GM12873 (cell line): Measurements from ENCODE around the gene SPG7.
A peak's percentile ranks its signal among the peaks of the same experiment; 100 is the strongest.

Source experiments
- CTCF ChIP-seq: IDR thresholded peaks from 2 replicates; pipeline ENCODE4 v1.5.1; 2012; ENCODE audit warnings: low read depth, mild to moderate bottlenecking, moderate library complexity, low read length, control low read depth; ENCODE audit not compliant: insufficient read depth; ENCODE audit errors: missing control alignments

Gene SPG7

DNA sequence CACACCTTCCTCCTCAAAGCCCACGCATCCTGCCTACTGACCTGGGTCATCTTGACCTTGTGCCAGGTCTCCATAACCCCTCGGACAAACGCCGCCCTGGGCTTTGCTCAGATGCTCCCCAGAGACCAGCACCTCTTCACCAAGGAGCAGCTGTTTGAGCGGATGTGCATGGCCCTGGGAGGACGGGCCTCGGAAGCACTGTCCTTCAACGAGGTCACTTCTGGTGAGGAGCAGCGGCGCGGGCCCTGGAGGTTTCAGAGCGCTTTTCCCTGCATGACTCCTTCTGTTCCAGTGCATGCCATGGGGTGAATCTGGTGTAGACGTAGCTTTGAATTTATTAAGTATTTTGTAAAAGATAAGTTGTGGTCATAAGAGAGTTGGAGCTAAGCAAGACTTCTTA lies 44.7 kb downstream of the SPG7 start:
- no peak for TF ChIP-seq CTCF

GRCh38 chr16:89553733-89554132 lies 45.5 kb downstream of the SPG7 start:
- TF ChIP-seq CTCF, result no peak

- TF ChIP-seq CTCF, result no peak
Observed at GRCh38 chr16:89554343-89554742, 46.1 kb downstream of the SPG7 start.

- no peak for TF ChIP-seq CTCF
Observed at GRCh38 chr16:89555265-89555664, 47.1 kb downstream of the SPG7 start.

DNA sequence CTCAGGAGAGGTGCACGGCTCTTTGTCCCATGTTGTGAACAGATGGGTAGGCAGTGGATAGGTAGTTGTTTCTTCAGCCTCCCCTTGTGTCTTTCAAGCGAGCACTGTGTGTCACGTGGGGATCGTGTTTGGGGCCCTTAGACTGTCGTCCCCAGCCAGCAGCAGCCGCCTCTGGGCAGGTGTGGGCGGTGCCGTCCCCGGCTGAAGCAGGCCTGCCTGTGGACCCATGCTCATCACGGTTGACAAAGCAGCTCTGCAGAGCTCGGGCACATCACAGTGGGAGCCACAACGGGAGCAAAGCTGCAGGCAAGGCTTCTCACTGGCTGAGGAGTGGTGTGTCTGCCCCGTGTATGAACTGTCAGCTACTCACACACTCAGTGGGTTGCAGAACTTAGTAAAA lies 47.6 kb downstream of the SPG7 start:
- no peak for TF ChIP-seq CTCF

GRCh38 chr16:89556750-89557689 lies 48.8 kb downstream of the SPG7 start:
- TF ChIP-seq CTCF, result peak; percentile 94

GRCh38 chr16:89557690-89558490 lies 49.7 kb downstream of the SPG7 start:
- no peak for TF ChIP-seq CTCF
